ENCODE measurements around the gene ELMOD1. TPM values are rescaled to one million over a fixed set of nuclear protein-coding genes. Genes with fewer than 3 reads are reported as not detected.

Gene ELMOD1
- total RNA-seq, 4 donors from 2014 or later, result 0.66 to 2.7 TPM; not detected in 2

GRCh38 chr11:107605061-107606006, 14.4 kb downstream of the ELMOD1 start:
- Histone ChIP-seq H3K4me3 (no peak overlapping the region), H3K36me3 (no peaks in the 10 kb centered on the region), H3K27me3 (peaks cover 64% of the 10 kb centered on the region), H3K4me1 (no peaks in the 10 kb centered on the region), H3K9me3 (no peaks in the 10 kb centered on the region), H3K27ac (no peak overlapping the region)
- TF ChIP-seq POLR2AphosphoS5 (IDR thresholded peaks at IDR 0.05), result no peak
- TF ChIP-seq EP300 (IDR thresholded peaks at IDR 0.05), result no peak
- TF ChIP-seq POLR2A (IDR thresholded peaks at IDR 0.05), result no peak
- no peak for TF ChIP-seq CTCF (IDR thresholded peaks at IDR 0.05)
- WGBS, 2 donors (ENCODE audit: low coverage in 1 of 2), result 83 to 94% methylated on average over 5 to 9 of the region's 9 CpGs
- ATAC-seq, result no peak

- WGBS, 2 donors (ENCODE audit: low coverage in 1 of 2), result 75 to 78% methylated on average over 2 to 3 of the region's 3 CpGs
- TF ChIP-seq EP300 (IDR thresholded peaks at IDR 0.05) (no peak), POLR2AphosphoS5 (IDR thresholded peaks at IDR 0.05) (no peak), POLR2A (IDR thresholded peaks at IDR 0.05) (no peak), CTCF (IDR thresholded peaks at IDR 0.05) (no peak)
- Histone ChIP-seq H3K36me3 (no peaks in the 10 kb centered on the region), H3K27ac (no peak overlapping the region), H3K4me1 (no peaks in the 10 kb centered on the region), H3K27me3 (peaks cover 65% of the 10 kb centered on the region), H3K9me3 (no peaks in the 10 kb centered on the region), H3K4me3 (no peak overlapping the region)
- no peak for ATAC-seq
Observed at GRCh38 chr11:107606141-107606540, 15.2 kb downstream of the ELMOD1 start.

- Histone ChIP-seq H3K36me3 (no peaks in the 10 kb centered on the region), H3K4me3 (no peak overlapping the region), H3K4me1 (no peaks in the 10 kb centered on the region), H3K9me3 (no peaks in the 10 kb centered on the region), H3K27me3 (peaks cover 40% of the 10 kb centered on the region), H3K27ac (no peak overlapping the region)
- TF ChIP-seq CTCF (IDR thresholded peaks at IDR 0.05), result no peak
- no peak for TF ChIP-seq POLR2AphosphoS5 (IDR thresholded peaks at IDR 0.05)
- no peak for TF ChIP-seq EP300 (IDR thresholded peaks at IDR 0.05)
- no peak for TF ChIP-seq POLR2A (IDR thresholded peaks at IDR 0.05)
- no peak for ATAC-seq
- WGBS, 2 donors (ENCODE audit: low coverage in 1 of 2), result 18 to 52% methylated on average over 2 of the region's 2 CpGs
Observed at GRCh38 chr11:107608809-107609208, 17.9 kb downstream of the ELMOD1 start.

DNA sequence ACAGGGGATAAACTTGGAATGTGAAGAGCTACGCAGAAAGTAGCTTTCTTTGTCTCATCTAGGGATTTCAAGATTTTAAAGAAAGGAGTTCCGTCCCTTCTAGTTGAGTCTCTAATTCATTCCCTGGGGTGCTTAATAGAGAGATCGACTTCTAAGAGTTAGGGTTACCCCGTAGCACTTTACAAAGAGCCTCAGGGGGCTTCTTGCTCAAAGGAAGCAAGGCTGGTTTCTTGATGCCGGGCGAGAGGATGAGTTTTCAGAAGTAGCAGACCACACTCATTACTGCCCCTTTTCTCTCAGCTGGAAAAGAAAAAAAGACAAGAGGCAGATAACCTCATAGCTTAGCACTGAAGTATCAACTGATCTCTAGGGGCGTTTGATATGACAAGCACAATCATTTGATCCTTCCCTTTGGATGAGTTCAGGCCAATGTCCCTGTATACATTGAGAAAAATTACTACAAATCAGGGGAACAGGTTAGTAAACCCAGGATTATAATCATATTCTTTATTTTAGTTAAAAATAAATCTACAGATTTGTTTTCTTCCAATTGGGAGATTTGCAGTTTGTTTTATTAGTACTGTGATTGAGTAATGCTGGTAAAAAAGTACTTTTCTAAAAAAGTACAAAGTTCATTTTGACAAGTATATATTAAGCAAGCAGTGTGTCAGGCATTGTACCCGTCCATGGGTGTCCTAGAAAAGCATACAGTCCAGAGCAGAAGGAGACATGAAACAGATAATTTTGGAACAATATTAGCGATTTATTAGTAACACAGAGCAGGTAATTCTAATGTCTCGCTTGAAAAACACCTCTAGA, 18.7 kb downstream of the ELMOD1 start:
- no peaks in the 10 kb centered on the region for H3K4me1 ChIP-seq
- whole genome bisulfite sequencing, 2 donors (ENCODE audit: low coverage in 1 of 2), result 44 to 54% methylated on average over 10 of the region's 10 CpGs
- H3K36me3 ChIP-seq, result no peaks in the 10 kb centered on the region
- TF ChIP-seq POLR2A (IDR thresholded peaks at IDR 0.05) (no peak), EP300 (IDR thresholded peaks at IDR 0.05) (no peak), CTCF (IDR thresholded peaks at IDR 0.05) (no peak), POLR2AphosphoS5 (IDR thresholded peaks at IDR 0.05) (no peak)
- no peak overlapping the region for H3K4me3 ChIP-seq
- H3K27me3 ChIP-seq, result peaks cover 35% of the 10 kb centered on the region
- ATAC-seq, result no peak
- H3K27ac ChIP-seq, result no peak overlapping the region
- no peaks in the 10 kb centered on the region for H3K9me3 ChIP-seq
